ENCODE data around the gene VWA3A.

DNA sequence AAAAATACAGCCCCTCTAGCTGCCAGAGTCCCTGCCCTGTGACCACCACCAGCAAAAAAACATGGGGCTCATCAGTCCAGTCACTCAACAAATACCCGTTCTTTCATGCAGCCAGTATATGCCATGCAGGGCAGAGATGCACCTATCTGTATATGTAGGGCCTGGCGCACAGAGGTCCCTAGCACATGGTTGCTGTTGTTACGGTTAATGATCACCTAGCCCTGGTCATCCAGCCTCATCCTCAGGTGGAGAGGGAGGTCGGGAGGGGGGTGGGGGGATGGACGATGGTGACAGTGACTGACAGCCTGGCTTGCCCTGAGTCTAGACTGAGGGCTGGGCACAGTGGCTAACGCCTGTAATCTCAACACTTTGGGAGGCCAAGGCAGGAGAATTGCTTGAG is 71.5 kb downstream of the VWA3A start:
- TF ChIP-seq, protein P1, sequence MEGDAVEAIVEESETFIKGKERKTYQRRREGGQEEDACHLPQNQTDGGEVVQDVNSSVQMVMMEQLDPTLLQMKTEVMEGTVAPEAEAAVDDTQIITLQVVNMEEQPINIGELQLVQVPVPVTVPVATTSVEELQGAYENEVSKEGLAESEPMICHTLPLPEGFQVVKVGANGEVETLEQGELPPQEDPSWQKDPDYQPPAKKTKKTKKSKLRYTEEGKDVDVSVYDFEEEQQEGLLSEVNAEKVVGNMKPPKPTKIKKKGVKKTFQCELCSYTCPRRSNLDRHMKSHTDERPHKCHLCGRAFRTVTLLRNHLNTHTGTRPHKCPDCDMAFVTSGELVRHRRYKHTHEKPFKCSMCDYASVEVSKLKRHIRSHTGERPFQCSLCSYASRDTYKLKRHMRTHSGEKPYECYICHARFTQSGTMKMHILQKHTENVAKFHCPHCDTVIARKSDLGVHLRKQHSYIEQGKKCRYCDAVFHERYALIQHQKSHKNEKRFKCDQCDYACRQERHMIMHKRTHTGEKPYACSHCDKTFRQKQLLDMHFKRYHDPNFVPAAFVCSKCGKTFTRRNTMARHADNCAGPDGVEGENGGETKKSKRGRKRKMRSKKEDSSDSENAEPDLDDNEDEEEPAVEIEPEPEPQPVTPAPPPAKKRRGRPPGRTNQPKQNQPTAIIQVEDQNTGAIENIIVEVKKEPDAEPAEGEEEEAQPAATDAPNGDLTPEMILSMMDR (IDR thresholded peaks at IDR 0.05; ENCODE audit: extremely low read depth in 1 of 2, insufficient read depth in 1 of 2, low read depth in 1 of 2, low read length in 2 of 2), result no peak
- TF ChIP-seq POLR2A (IDR thresholded peaks at IDR 0.05; ENCODE audit: low read depth, low read length), result no peak
- TF ChIP-seq POLR2AphosphoS5 (IDR thresholded peaks at IDR 0.05; ENCODE audit: insufficient read depth, low read depth, low read length), result no peak
- no peak for TF ChIP-seq EZH2 (IDR thresholded peaks at IDR 0.05; ENCODE audit: borderline replicate concordance, low read depth, low read length, severe bottlenecking)
- TF ChIP-seq GATA2 (IDR thresholded peaks at IDR 0.05; ENCODE audit: insufficient read depth, insufficient read length, low read depth, low read length), result no peak
- TF ChIP-seq FOS (IDR thresholded peaks at IDR 0.05; ENCODE audit: borderline replicate concordance, insufficient read depth, low read length), result no peak

Data from endothelial cell of umbilical vein (primary cell).